ENCODE results near the gene EFCAB12.

The EFCAB12 gene

GRCh38 chr3:129425619-129426018 is 2.8 kb downstream of the EFCAB12 start:
- Histone ChIP-seq H3K14ac (ENCODE audit: low read length) (no peak overlapping the region), H3K79me1 (ENCODE audit: low read length) (peaks cover 3% of the 10 kb centered on the region), H3K4me2 (ENCODE audit: low read length) (no peak overlapping the region), H4K8ac (ENCODE audit: low read depth, low read length) (no peak overlapping the region), H3K23ac (ENCODE audit: low read length) (no peak overlapping the region), H3K27ac (ENCODE audit: low read depth, low read length) (no peak overlapping the region), H2BK5ac (ENCODE audit: low read depth, low read length, poor library complexity) (no peak overlapping the region), H3K4me3 (ENCODE audit: low read depth, low read length) (no peak overlapping the region), H3K79me2 (ENCODE audit: control insufficient read depth, insufficient read depth, low read length, poor library complexity) (no peaks in the 10 kb centered on the region), H3K9ac (ENCODE audit: low read length) (no peak overlapping the region), H4K12ac (ENCODE audit: low read depth, low read length) (no peak overlapping the region), H3K18ac (ENCODE audit: low read length) (no peak overlapping the region), H2BK12ac (ENCODE audit: low read length) (no peak overlapping the region), H3K27me3 (ENCODE audit: insufficient read depth, low read length) (no peaks in the 10 kb centered on the region), H3K9me3 (ENCODE audit: insufficient read depth, low read depth, low read length) (no peaks in the 10 kb centered on the region), H3K4ac (ENCODE audit: low read depth, low read length) (no peak overlapping the region), H2AK5ac (ENCODE audit: low read length) (no peak overlapping the region), H2BK120ac (ENCODE audit: insufficient read depth, low read length, poor library complexity) (no peak overlapping the region), H4K91ac (ENCODE audit: low read depth, low read length) (no peak overlapping the region), H2AFZ (ENCODE audit: insufficient read depth, low read length, poor library complexity) (no peak overlapping the region), H3K36me3 (ENCODE audit: control insufficient read depth in 1 of 2, insufficient read depth in 2 of 2, low read length in 2 of 2) (peaks cover 0 to 2% of the 10 kb centered on the region in 2 experiments), H3K4me1 (ENCODE audit: control insufficient read depth in 1 of 2, insufficient read depth in 2 of 2, low read length in 2 of 2) (peaks cover 4% of the 10 kb centered on the region in 2 experiments)
- no CpG with 5 or more reads among the region's 2 CpGs for WGBS (ENCODE audit: extremely low coverage, insufficient coverage, insufficient read length)
- DNase-seq: no peak

GRCh38 chr3:129425213-129425612 is 3.2 kb downstream of the EFCAB12 start:
- H4K91ac ChIP-seq (ENCODE audit: low read depth, low read length): no peak overlapping the region
- H3K9me3 ChIP-seq (ENCODE audit: insufficient read depth, low read depth, low read length): no peaks in the 10 kb centered on the region
- no peaks in the 10 kb centered on the region for H3K36me3 ChIP-seq (ENCODE audit: control insufficient read depth in 1 of 2, insufficient read depth in 2 of 2, low read length in 2 of 2)
- no CpG with 5 or more reads among the region's 3 CpGs for WGBS (ENCODE audit: extremely low coverage, insufficient coverage, insufficient read length)
- no peak overlapping the region for H2BK12ac ChIP-seq (ENCODE audit: low read length)
- no peak for DNase-seq
- no peak overlapping the region for H3K27ac ChIP-seq (ENCODE audit: low read depth, low read length)
- no peak overlapping the region for H3K4ac ChIP-seq (ENCODE audit: low read depth, low read length)
- H2AK5ac ChIP-seq (ENCODE audit: low read length): no peak overlapping the region
- no peak overlapping the region for H3K4me3 ChIP-seq (ENCODE audit: low read depth, low read length)
- H4K12ac ChIP-seq (ENCODE audit: low read depth, low read length): no peak overlapping the region
- no peak overlapping the region for H3K23ac ChIP-seq (ENCODE audit: low read length)
- H4K8ac ChIP-seq (ENCODE audit: low read depth, low read length): no peak overlapping the region
- no peak overlapping the region for H3K14ac ChIP-seq (ENCODE audit: low read length)
- H3K79me2 ChIP-seq (ENCODE audit: control insufficient read depth, insufficient read depth, low read length, poor library complexity): no peaks in the 10 kb centered on the region
- H2AFZ ChIP-seq (ENCODE audit: insufficient read depth, low read length, poor library complexity): no peak overlapping the region
- peaks cover 3% of the 10 kb centered on the region for H3K79me1 ChIP-seq (ENCODE audit: low read length)
- H3K4me2 ChIP-seq (ENCODE audit: low read length): no peak overlapping the region
- H3K27me3 ChIP-seq (ENCODE audit: insufficient read depth, low read length): no peaks in the 10 kb centered on the region
- H3K9ac ChIP-seq (ENCODE audit: low read length): no peak overlapping the region
- no peak overlapping the region for H3K18ac ChIP-seq (ENCODE audit: low read length)
- H3K4me1 ChIP-seq (ENCODE audit: control insufficient read depth in 1 of 2, insufficient read depth in 2 of 2, low read length in 2 of 2): peaks cover 4% of the 10 kb centered on the region in 2 experiments
- no peak overlapping the region for H2BK120ac ChIP-seq (ENCODE audit: insufficient read depth, low read length, poor library complexity)
- H2BK5ac ChIP-seq (ENCODE audit: low read depth, low read length, poor library complexity): no peak overlapping the region

GRCh38 chr3:129424185-129424841 is 4.1 kb downstream of the EFCAB12 start:
- Histone ChIP-seq H3K23ac (ENCODE audit: low read length) (no peak overlapping the region), H3K36me3 (ENCODE audit: control insufficient read depth in 1 of 2, insufficient read depth in 2 of 2, low read length in 2 of 2) (no peaks in the 10 kb centered on the region), H3K4ac (ENCODE audit: low read depth, low read length) (no peak overlapping the region), H2AFZ (ENCODE audit: insufficient read depth, low read length, poor library complexity) (no peak overlapping the region), H3K27ac (ENCODE audit: low read depth, low read length) (no peak overlapping the region), H3K9me3 (ENCODE audit: insufficient read depth, low read depth, low read length) (no peaks in the 10 kb centered on the region), H2AK5ac (ENCODE audit: low read length) (no peak overlapping the region), H3K4me1 (ENCODE audit: control insufficient read depth in 1 of 2, insufficient read depth in 2 of 2, low read length in 2 of 2) (peaks cover 4% of the 10 kb centered on the region in 2 experiments), H2BK12ac (ENCODE audit: low read length) (no peak overlapping the region), H3K14ac (ENCODE audit: low read length) (no peak overlapping the region), H3K18ac (ENCODE audit: low read length) (no peak overlapping the region), H3K79me1 (ENCODE audit: low read length) (peaks cover 3% of the 10 kb centered on the region), H3K4me3 (ENCODE audit: low read depth, low read length) (no peak overlapping the region), H2BK120ac (ENCODE audit: insufficient read depth, low read length, poor library complexity) (no peak overlapping the region), H4K8ac (ENCODE audit: low read depth, low read length) (no peak overlapping the region), H4K91ac (ENCODE audit: low read depth, low read length) (no peak overlapping the region), H3K27me3 (ENCODE audit: insufficient read depth, low read length) (no peaks in the 10 kb centered on the region), H2BK5ac (ENCODE audit: low read depth, low read length, poor library complexity) (no peak overlapping the region), H4K12ac (ENCODE audit: low read depth, low read length) (no peak overlapping the region), H3K9ac (ENCODE audit: low read length) (no peak overlapping the region), H3K4me2 (ENCODE audit: low read length) (no peak overlapping the region), H3K79me2 (ENCODE audit: control insufficient read depth, insufficient read depth, low read length, poor library complexity) (no peaks in the 10 kb centered on the region)
- no peak for DNase-seq
- no CpG with 5 or more reads among the region's 4 CpGs for WGBS (ENCODE audit: extremely low coverage, insufficient coverage, insufficient read length)

GRCh38 chr3:129422897-129423296 is 5.5 kb downstream of the EFCAB12 start:
- no peak overlapping the region for H3K4ac ChIP-seq (ENCODE audit: low read depth, low read length)
- no peak overlapping the region for H3K18ac ChIP-seq (ENCODE audit: low read length)
- H2BK5ac ChIP-seq (ENCODE audit: low read depth, low read length, poor library complexity): no peak overlapping the region
- no peaks in the 10 kb centered on the region for H3K27me3 ChIP-seq (ENCODE audit: insufficient read depth, low read length)
- H4K91ac ChIP-seq (ENCODE audit: low read depth, low read length): no peak overlapping the region
- no peak overlapping the region for H2BK12ac ChIP-seq (ENCODE audit: low read length)
- H3K36me3 ChIP-seq (ENCODE audit: control insufficient read depth in 1 of 2, insufficient read depth in 2 of 2, low read length in 2 of 2): no peaks in the 10 kb centered on the region
- H3K23ac ChIP-seq (ENCODE audit: low read length): no peak overlapping the region
- H2BK120ac ChIP-seq (ENCODE audit: insufficient read depth, low read length, poor library complexity): no peak overlapping the region
- no peak overlapping the region for H3K9ac ChIP-seq (ENCODE audit: low read length)
- no peak overlapping the region for H3K27ac ChIP-seq (ENCODE audit: low read depth, low read length)
- H3K4me3 ChIP-seq (ENCODE audit: low read depth, low read length): no peak overlapping the region
- H3K79me2 ChIP-seq (ENCODE audit: control insufficient read depth, insufficient read depth, low read length, poor library complexity): no peaks in the 10 kb centered on the region
- DNase-seq: no peak
- H4K8ac ChIP-seq (ENCODE audit: low read depth, low read length): no peak overlapping the region
- no peak overlapping the region for H3K4me2 ChIP-seq (ENCODE audit: low read length)
- no CpG with 5 or more reads among the region's 1 CpG for WGBS (ENCODE audit: extremely low coverage, insufficient coverage, insufficient read length)
- peaks cover 0 to under 1% of the 10 kb centered on the region in 2 experiments for H3K4me1 ChIP-seq (ENCODE audit: control insufficient read depth in 1 of 2, insufficient read depth in 2 of 2, low read length in 2 of 2)
- H3K9me3 ChIP-seq (ENCODE audit: insufficient read depth, low read depth, low read length): no peaks in the 10 kb centered on the region
- H3K14ac ChIP-seq (ENCODE audit: low read length): no peak overlapping the region
- no peak overlapping the region for H2AK5ac ChIP-seq (ENCODE audit: low read length)
- no peak overlapping the region for H2AFZ ChIP-seq (ENCODE audit: insufficient read depth, low read length, poor library complexity)
- no peaks in the 10 kb centered on the region for H3K79me1 ChIP-seq (ENCODE audit: low read length)
- H4K12ac ChIP-seq (ENCODE audit: low read depth, low read length): no peak overlapping the region
